AG08396 (cell line): ENCODE measurements around the gene PLD1.
"Not testable (repeated sequence)": the region's sequence is repeated elsewhere in the genome, so short reads cannot be mapped to it uniquely, and the experiment has no call there.

Experiments used
- DNase-seq: peaks from one replicate; pipeline ENCODE4 v3.0.0; 2012; ENCODE audit warnings: low spot score, mixed read lengths

The PLD1 gene

DNA sequence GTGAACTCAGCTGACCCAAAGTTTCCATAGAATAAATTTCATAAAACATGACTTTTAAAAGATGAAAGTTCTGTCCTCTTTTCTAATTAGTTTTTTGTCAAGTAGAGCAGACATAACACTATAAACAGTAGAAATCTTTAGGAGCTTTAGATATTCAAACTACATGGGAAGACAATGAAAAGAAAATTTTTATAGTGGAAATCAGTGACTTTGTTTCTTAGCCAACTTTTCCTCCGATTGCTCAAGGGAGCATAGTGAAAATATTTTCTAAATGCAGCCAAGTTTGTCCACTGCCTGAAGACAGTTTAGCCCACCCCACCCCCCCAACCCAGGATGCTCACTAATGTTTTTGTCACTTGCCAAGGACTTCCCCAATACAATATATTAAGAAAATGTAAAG, 114.9 kb downstream of the PLD1 start:
- DNase-seq = no peak

DNA sequence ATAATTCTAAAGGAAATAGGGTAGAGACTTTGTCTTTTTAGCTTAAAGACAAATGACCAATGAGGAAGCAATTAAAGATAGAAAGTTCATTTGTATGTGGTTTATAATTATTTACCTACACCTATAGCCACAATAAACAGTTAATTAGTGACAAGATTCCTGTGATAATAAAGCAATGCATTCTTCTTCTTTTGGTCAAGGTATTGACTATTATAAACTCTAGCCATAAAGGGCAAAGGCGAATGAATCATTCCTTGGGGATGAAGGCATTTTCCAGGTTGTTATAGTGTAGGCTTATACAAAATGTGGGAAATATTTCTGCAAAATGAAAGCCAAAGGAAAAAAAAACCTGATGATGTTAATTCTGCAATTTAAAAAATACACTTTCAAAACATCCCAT, 115.4 kb downstream of the PLD1 start:
- no peak for DNase-seq

DNA sequence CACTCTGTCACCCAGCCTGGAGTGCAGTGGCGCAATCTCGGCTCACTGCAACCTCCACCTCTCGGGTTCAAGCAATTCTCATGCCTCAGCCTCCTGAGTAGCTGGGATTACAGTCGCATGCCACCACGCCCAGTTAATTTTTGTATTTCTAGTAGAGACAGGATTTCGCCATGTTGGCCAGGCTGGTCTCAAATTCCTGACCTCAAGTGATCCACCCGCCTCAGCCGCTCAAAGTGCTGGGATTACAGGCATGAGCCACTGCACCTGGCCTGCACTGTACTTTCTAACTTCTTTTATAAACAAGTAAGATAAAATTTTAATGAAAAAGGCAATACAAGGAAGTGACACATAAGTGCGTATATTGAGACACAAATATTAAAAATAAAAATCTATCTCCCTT, 117.7 kb downstream of the PLD1 start:
- not testable (repeated sequence) for DNase-seq

GRCh38 chr3:171691485-171691884, 118.8 kb downstream of the PLD1 start:
- DNase-seq = no peak

DNA sequence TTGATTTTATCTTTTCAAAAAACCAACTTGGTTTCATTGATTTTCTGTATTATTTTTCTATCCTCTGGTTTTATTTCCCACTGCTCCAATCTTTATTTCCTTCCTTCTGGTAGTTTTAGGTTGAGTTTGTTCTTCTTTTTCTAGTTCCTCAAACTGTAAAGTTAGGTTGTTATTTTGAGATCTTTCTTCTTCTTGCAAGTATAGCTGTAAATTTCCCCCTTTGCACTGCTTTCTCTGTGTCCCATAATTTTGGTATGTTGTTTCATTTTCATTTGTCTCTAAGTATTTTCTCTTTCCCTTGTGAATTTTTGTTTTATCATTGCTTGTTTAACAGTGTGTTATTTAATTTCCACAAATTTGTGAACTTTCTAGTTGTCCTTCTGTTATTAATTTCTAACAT, 120.0 kb downstream of the PLD1 start:
- no peak for DNase-seq

GRCh38 chr3:171688593-171688992, 121.7 kb downstream of the PLD1 start:
- DNase-seq = no peak

DNA sequence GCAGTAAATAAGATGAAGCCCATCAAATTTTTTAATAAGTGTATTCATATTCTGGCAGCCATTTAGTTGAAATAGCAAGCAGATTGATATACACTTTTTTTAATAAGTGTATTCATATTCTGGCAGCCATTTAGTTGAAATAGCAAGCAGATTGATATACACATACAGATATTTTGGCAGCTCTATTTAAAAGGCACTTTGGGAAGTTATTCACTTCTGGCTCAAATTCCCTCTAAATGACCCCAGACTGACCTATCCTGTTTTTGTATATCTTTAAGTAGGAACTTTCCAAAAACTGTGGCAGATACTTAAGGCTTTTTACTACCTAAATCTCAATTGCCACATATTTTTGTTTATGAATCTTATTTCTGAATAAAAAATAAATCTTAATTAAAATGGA, 122.3 kb downstream of the PLD1 start:
- DNase-seq = no peak

DNA sequence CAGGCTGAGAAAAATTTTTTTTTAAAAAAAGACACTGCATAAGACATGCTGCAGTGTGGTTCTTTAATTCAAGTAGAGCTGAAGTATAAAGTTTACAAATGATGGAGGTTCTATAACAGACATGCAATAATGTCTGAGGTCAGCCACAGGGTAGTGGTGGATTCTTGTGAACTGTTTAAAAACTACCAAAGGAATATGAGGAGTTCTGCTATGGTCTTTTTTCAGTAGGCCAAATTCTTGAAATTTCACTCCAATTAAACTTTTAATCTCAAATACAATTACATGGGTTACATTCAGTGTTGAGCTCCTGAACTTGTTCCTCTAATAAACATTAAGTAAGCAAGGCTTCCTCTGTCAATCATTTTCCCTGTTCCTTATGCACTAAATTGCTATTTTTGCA, 122.7 kb downstream of the PLD1 start:
- no peak for DNase-seq

DNA sequence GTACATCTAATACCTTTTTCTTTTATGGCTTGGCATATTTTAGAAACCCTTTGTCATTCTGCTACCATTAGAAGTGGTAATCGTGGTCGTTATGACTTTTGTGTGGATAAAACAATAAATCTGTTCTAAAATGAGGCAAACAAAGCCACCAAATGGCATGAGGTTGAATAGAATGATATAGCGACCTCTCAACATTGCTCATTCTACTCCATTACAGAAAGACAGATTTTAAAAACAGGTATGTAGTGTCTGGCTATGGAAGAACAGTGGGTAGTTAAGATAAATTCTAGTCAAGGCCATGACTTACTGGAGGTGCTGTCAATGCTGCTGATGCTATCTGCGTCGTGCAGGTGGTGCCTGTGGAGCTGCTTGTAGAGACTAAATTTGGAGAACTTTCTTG, 123.2 kb downstream of the PLD1 start:
- DNase-seq = no peak

DNA sequence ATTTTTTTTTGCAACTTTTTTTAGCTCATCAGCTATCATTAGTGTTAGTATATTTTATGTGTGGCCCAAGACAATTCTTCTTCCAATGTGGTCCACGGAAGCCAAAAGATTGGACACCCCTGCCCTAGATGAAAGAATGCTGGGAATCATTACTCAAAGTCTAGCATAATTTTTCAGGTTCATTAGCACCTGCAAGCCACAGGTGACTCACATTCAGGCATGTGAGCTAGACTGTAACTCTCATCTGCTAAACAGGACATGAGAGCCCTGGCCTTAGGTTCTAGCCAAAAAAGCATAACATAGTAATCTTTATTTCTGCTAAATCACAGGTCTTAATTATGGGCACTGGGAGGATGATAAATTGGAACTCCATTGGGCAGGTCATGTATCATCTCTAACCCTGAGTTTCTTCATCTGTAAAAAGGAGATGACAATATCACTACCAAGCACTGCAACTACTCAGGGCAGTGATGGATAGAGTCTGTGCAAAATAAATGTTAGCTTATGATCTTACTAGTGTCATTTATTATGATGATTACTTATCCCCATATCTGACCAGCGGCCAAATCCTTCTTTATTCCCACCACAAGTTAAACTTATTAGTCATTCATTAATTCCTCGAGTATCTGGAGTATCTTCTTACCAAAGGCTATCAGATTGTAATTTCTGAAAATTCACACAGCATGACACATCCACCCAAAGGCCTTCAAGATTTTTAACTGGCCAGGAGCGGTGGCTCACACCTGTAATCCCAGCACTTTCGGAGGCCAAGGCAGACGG, 125.0 kb downstream of the PLD1 start:
- DNase-seq = no peak

DNA sequence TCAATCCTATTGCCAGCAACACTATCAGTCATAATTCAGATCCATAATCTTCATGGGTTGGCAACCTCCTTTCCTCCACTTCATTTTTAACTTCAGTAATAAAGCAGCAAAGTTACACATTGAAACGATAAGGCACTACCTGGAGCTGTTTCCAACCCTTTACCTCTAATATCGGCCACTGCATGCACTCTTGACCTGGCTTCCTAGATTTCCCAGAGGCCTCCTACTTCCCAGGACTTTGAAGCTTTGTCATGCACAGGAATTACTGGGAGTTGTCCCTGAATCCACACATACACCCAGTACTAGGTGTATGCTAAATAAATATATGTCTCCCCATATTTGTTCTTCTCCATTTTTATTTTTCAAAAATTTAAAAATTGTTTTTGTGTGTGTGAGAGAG, 126.1 kb downstream of the PLD1 start:
- DNase-seq = no peak

DNA sequence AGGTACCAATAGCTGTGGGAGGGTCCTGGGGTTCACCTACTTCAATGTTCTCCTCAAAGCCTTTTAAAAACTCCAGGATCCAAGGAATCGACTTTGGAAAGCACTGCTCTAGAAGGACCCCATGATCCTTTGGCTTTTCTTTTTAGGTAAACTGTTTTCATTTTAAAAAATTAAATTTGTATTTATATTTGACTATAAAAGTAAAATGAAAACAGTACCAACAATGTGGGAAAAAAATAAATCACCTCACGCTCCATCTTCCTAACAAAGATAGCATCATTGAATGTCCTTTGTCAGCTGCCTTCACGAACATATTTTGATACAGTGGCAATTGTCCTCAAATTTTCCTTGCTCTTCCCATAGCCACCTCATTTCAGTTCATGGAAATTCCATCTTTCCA, 127.5 kb downstream of the PLD1 start:
- no peak for DNase-seq

DNA sequence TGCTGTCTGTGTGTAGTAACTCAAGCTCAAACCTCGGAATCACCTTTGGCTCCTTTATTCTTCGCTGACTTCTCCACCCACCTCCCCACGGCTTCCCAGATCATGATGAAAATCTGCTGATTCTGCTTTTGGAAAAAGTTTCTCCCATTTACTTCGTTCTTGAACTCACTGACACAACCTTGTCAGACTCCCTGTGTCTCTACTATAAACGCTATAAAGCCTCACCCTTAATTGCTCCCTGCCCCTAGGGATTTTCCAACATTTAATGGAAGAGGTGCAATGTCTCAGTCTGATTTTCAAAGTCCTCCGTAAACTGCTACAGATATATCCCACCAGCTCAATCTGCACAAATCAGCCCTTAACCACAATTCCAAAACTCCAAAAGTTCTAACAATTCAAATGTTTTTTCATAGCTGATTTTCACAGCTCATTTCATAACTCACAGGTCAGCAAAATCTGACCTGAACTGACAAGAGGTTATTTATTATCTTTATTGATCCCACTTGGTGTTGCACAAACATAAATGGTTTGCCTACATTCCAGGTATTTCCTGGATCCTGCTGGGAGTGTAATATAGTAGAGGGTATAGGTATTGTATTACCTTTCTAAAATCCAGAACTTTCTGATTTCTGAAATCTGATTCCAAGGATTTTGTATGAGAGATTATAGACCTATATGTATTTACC, 129.4 kb downstream of the PLD1 start:
- DNase-seq = no peak

- no peak for DNase-seq
Measured at GRCh38 chr3:171678971-171679492, 131.3 kb downstream of the PLD1 start.

GRCh38 chr3:171677706-171678105, 132.6 kb downstream of the PLD1 start:
- DNase-seq = no peak

GRCh38 chr3:171676601-171677175, 133.6 kb downstream of the PLD1 start:
- no peak for DNase-seq

DNA sequence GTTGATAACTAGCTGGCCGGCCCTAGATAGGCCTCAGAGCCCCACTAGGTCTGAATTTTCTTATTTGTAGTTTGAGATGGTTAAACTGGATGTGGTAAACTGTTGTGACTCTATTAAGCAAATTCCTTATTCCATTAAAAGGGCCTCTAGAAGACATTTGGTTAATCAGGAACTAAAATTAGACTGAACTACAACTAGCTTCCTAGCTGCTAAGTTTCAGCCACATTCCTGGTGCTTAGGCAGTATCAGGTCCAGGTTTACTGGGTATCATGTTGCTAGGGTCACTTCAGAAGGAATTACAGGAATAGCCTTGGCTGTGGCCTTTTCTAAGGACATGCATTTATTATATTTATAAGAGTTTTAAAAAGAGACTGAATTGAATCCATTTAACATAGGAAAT, 136.3 kb downstream of the PLD1 start:
- DNase-seq = no peak

GRCh38 chr3:171672538-171672937, 137.7 kb downstream of the PLD1 start:
- no peak for DNase-seq

GRCh38 chr3:171672124-171672523, 138.2 kb downstream of the PLD1 start:
- no peak for DNase-seq

GRCh38 chr3:171671709-171672108, 138.6 kb downstream of the PLD1 start:
- no peak for DNase-seq

- DNase-seq = no peak
Measured at GRCh38 chr3:171666516-171666915, 143.8 kb downstream of the PLD1 start.

DNA sequence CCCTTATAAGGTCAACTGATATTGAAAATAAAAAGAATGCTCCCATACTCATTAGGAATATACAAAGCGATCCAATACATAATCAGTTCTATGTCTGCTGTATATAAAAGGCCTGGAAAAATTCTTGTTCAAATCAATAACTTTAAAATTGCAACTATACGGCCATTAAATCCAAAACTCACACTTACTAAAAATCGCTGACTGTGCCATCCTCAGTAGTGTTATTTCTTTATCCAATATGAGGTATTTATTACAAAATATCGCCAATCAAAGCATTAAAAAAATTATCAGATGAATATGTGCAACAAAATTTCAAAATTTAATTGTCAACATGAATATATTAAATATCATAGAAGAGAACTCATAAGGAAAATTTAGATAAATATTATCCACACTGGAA, 146.5 kb downstream of the PLD1 start:
- DNase-seq = no peak

DNA sequence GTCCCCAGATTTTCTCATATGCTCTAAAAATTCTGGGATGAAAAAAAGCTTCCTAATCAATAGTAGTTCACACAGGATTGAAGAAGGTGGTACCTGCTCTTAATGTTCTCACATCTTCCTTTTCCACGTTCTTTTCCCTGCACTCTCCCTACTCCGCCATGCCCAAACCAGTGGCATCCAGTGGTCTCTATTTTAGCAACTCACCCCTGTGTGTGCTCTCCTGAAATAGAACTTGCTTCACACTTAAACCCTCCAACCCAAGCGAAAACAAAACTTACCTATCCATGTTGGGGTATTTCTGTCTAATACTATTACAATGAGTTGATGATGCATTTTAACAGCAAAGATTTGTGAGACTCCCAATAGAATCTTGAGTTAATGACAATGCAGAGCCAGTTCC, 148.8 kb downstream of the PLD1 start:
- DNase-seq = no peak
